Tibial nerve (tissue), 4 donors: Measurements from ENCODE around the gene SENP7.

Experiments
- CTCF ChIP-seq, 5 experiments: fragments of 200-600 bp in 3 of 5; fragments of 450-650 bp in 2 of 5; sonication (generic) in 3 of 5; IDR thresholded peaks; one replicate each; pipeline ENCODE4 v1.5.1; 2016 to 2019; ENCODE audit warnings: antibody characterized with exemption in 5 of 5, mild to moderate bottlenecking in 3 of 5, moderate library complexity in 2 of 5
- EP300 ChIP-seq, 2 donors: sonication (generic); formaldehyde crosslinking; IDR thresholded peaks; one replicate each; pipeline ENCODE4 v1.6.1; 2017; ENCODE audit warnings: antibody characterized with exemption in 2 of 2, mild to moderate bottlenecking in 1 of 2
- POLR2A ChIP-seq, 2 donors: fragments of 450-650 bp; IDR thresholded peaks; one replicate each; pipeline ENCODE4 v1.6.1; 2017; ENCODE audit warnings: antibody characterized with exemption in 2 of 2, mild to moderate bottlenecking in 2 of 2, moderate library complexity in 2 of 2

GRCh38 chr3:101303836-101304235, 209.2 kb downstream of the SENP7 start:
- TF ChIP-seq CTCF (IDR thresholded peaks at IDR 0.05) (no peak), POLR2A (IDR thresholded peaks at IDR 0.05) (no peak), EP300 (IDR thresholded peaks at IDR 0.05) (no peak)
